Neural cell (in vitro differentiated cells): ENCODE measurements around the gene SETBP1.

Experiments
- CTCF ChIP-seq: fragments of 450-650 bp; IDR thresholded peaks from 2 replicates; pipeline ENCODE4 v1.5.1; 2014; ENCODE audit warnings: antibody characterized with exemption, mild to moderate bottlenecking, moderate library complexity; ENCODE audit not compliant: poor library complexity, severe bottlenecking
- EP300 ChIP-seq: fragments of 450-650 bp; conservative IDR thresholded peaks from 2 replicates; pipeline ENCODE4 v1.6.1; 2014; ENCODE audit warnings: antibody characterized with exemption, mild to moderate bottlenecking, moderate library complexity; ENCODE audit not compliant: poor library complexity, severe bottlenecking
- MXI1 ChIP-seq: fragments of 450-650 bp; conservative IDR thresholded peaks from 2 replicates; pipeline ENCODE4 v1.6.1; 2014; ENCODE audit warnings: antibody characterized with exemption, mild to moderate bottlenecking; ENCODE audit not compliant: poor library complexity, severe bottlenecking
- POLR2AphosphoS5 ChIP-seq: IDR thresholded peaks from 2 replicates; pipeline ENCODE4 v1.6.1; 2012

- TF ChIP-seq CTCF (no peak), EP300 (no peak), MXI1 (no peak), POLR2AphosphoS5 (no peak)
Measured at GRCh38 chr18:45066886-45067285, 386.2 kb downstream of the SETBP1 start.
